EH (cell line): ENCODE measurements around the gene IGSF21.

Experiments used
- DNase-seq: peaks from one replicate; pipeline ENCODE4 v3.0.0-alpha.2; 2015; ENCODE audit warnings: low read depth

Gene IGSF21

GRCh38 chr1:18107369-18108298 lies at the start of gene IGSF21:
TSS of gene IGSF21 (plus strand) at chr1:18107798. CDS start at chr1:18108129, 331 bp downstream.
- DNase-seq: no peak

GRCh38 chr1:18058206-18058921 lies 49.2 kb upstream of the IGSF21 start:
- DNase-seq: no peak

DNA sequence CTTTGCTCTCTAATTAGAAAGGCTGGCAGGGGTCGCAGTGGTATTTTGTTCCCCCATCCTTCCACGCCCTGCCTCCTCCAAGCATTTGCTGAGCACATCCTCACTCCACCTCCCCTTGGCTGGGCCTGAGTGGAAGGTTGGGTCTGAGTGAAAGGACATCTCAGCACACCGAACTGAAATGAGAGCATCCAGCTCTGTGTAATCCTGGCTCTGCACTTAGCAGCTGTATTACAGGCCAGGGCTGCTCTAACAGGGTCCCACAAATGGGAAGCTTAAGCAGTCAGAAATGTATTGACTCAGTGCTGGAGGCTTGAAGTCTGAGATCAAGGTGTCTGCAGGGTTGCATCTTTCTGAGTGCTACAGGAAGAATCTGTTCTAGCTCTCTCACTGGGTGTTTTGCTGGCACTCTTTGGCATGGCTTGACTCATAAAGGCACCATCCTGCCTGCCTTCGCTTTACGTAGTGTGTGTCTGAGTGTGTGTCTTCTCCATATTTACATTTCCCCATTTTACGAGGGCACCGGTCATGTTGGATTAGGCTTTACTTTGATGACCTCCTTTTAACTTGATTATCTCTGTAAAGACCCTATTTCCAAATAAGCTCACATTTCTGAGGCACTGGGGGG lies 48.5 kb upstream of the IGSF21 start:
- no peak for DNase-seq

GRCh38 chr1:18060366-18060765 lies 47.2 kb upstream of the IGSF21 start:
- no peak for DNase-seq

- DNase-seq: no peak
Measured at GRCh38 chr1:18062185-18062584, 45.4 kb upstream of the IGSF21 start.

- no peak for DNase-seq
Measured at GRCh38 chr1:18064534-18064933, 43.1 kb upstream of the IGSF21 start.

- DNase-seq: no peak
Measured at GRCh38 chr1:18066576-18066975, 41.0 kb upstream of the IGSF21 start.

GRCh38 chr1:18069903-18070302 lies 37.7 kb upstream of the IGSF21 start:
- no peak for DNase-seq

GRCh38 chr1:18072066-18072465 lies 35.5 kb upstream of the IGSF21 start:
- DNase-seq: no peak

DNA sequence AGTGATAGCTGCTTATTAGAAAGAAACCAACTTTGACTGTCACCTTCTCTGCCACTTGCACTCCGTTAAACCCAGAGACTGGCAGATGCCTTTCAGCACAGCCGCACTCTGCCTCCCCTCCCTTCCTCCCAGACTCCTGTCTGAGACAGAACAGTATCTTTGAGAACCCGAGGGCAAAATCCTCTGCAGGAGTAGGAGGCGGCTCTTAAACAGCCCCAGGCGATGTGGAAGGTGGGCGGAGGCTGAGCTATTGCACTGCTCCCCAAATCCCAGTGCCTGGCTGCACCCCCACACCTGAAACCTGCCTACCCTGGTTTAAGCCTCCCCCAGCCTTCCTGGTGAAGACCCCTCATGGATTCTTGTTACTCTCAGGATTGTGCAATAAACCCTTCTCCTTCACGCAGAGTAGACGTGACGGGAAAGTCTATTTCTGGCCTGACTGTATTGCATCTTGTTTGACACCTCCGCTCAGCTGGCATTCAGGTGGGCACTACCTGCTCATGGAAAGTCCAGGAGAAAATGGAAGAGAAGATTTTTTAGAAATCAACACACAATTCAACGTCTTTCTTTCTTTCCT lies 34.4 kb upstream of the IGSF21 start:
- no peak for DNase-seq

DNA sequence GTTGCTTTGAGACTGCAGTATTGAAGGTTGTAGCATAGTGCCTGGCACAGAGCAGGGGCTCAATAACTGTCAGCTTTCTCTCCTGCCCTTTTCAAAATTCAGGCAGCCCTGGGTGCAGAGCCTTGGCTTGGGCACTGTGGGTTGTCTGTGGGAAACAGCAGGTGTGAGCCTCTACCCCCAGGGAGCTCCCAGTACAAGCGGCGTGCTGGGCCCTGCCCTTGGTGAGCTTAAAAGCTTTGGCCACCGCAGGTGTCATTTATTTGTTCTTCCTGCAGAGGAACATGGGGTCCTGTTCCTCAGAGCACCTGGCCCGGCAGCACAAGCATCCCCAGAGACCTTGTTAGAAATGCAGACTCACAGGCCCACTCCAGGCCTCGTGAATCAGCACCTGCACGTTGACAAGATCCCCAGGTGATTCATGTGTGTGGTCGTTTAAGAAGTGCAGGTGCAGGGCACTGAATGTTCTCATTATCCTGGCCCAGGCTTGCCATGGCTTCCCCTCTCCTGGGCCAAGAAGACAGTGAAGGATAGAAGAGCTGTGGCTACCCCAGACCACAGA lies 29.9 kb upstream of the IGSF21 start:
- no peak for DNase-seq

GRCh38 chr1:18079941-18080735 lies 27.5 kb upstream of the IGSF21 start:
- no peak for DNase-seq

DNA sequence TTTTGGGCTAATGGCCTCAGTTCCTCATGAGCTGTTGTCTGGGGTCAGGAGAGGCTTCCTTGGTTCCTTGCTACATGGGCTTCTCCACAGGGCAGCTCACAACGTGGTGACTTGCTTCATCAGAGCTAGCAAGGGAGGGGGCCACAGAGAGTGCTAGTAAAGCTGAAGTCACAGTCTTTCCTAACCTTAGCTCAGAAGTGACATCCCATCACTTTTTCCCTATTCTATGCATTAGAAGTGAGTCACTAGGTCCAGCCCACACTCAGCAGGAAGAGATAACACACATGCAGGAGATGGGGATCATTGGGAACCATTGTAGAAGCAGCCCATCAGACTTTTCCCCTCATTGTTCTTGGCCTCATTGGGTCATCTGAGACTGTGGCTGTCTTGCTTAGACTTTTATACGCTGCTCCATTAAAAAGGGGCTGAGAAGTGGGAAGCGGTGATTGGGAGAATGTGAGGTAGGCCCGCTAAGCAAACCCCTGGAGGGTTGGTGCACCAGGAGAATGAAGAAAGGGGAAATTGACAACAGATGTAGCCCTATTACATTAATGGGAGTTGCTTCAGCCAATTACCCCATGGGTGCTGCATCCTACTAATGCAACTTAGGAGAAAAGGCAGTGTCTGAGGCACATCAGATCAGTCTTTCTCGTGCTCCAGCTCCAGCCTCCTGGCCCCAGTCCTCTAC lies 22.1 kb upstream of the IGSF21 start:
- no peak for DNase-seq

GRCh38 chr1:18088077-18088594 lies 19.5 kb upstream of the IGSF21 start:
- DNase-seq: no peak

DNA sequence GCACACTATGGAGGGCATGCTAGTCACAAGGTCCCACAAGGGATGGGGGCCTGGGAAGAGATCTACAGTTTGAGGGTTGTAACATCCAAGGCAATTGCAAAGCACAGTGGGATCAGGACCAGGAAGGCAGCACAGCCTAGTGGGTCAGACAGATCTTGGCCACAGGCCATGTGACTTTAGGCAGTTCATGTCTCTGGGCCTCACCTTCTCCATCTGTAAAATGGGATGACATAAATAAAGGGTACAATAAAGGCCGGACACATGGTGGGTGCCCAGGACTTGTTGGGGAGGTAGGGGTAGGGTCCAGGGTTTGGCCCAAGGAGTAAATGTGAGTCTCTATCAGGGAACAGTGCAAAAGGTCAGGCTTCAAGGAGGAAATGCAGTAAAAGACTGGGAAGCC lies 18.1 kb upstream of the IGSF21 start:
- no peak for DNase-seq

DNA sequence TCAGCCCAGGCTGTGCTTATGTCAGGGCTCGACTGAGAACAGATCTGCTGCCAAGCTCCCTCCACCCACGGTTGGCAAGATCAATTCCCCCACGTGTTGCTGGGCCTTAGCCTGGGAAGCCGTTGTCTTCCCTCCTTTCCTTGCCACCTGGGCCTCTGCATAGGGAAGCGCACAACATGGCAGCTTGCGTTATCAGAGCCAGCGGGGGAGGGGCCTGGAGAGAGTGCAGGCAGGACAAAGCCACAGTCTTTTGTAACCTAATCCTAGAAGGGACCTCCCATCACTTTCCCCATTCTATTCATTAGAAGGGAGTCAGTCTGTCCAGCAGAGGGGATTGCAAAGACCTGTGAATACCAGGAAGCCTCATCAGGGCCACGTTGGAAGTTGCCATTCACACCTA lies 17.0 kb upstream of the IGSF21 start:
- DNase-seq: no peak

DNA sequence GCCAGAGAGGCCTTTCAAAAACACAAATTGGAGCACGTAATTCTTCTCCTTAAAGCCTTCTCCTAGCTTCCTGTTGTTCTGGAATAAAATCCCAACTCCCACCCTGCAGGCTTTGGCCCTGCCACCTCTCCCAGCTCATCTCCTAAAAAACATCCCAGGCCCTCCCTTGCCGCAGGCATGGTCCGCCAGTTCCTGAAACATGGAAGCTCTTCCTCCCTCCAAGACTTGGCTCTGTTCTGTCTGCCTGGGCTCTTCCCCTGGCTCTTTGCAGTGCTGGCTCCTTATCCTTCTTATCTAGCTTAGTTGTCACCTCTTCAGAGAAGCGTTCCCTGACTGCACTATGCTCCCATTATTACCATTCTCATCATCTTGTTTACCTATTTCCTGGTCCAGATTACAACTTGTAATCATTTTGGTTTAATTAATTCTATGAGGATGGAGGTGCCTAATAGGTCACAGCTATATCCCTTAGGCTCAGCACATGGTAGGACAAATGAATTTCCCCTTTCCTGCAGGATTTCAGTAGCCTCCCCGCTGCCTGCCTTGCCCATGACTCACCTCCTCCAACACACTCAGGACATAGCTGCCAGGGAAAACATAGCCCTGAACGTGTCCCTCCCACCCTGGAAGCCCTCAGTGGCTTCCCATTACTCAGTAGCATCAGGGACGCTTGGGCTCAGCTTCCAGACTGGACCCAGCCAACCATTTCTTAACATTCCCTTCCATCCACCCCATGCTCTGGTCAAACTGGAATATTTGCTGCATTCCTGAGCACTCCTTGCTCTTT lies 15.7 kb upstream of the IGSF21 start:
- peak; percentile 86 for DNase-seq

GRCh38 chr1:18093193-18093592 lies 14.4 kb upstream of the IGSF21 start:
- DNase-seq: no peak

DNA sequence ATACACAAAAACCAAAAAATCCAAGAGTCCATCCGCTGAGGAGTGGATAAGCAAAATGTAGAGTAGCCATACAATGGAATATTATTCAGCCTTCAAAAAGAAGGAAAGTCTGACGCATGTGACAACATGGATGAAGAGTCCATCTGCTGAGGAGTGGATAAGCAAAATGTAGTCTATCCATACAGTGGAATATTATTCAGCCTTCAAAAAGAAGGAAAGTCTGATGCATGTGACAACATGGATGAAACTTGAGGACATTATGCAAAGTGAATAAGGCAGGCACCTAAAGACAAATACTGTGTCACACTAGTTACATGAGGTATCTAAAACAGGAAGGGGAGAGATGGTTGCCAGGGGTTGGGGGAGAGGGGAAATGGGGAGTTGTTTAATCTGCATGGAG lies 14.0 kb upstream of the IGSF21 start:
- DNase-seq: no peak

GRCh38 chr1:18094096-18094495 lies 13.5 kb upstream of the IGSF21 start:
- no peak for DNase-seq
